Panc1 (cell line): ENCODE measurements around the gene GNRH2. TPM values are rescaled to one million over a fixed set of nuclear protein-coding genes. Genes with fewer than 3 reads are reported as not detected.

Experiments
- ATAC-seq: fragments of 200-7000 bp; cut with Tn5 transposase; 2 replicates; pipeline ENCODE4 v1.9.1; 2020; ENCODE audit warnings: mild to moderate bottlenecking, moderate library complexity
- BruUV-seq: library from RNA; stranded (reverse); fragments of 400-500 nt; replicated peaks from 2 replicates; lab custom pipeline; 2021; lab: Mats Ljungman, UMichigan
- CTCF ChIA-PET: fragments of 300-600 bp; sonication (Branson Sonifier 250); formaldehyde crosslinking; loops from one replicate; lab custom pipeline; 2022; ENCODE audit warnings: antibody characterized with exemption; lab: Charles Lee
- POLR2A ChIA-PET: fragments of 300-600 bp; sonication (Branson Sonifier 250); formaldehyde crosslinking; loops from one replicate; lab custom pipeline; 2022; ENCODE audit warnings: antibody characterized with exemption; lab: Charles Lee
- DNase-seq: peaks from one replicate; pipeline ENCODE4 v3.0.0-alpha.2; 2010; ENCODE audit warnings: low read depth, low spot score
- H3K27ac ChIP-seq: 2 replicates; pipeline ENCODE4 v1.5.1; 2011; ENCODE audit warnings: mild to moderate bottlenecking, low read length, inconsistent platforms
- H3K27me3 ChIP-seq: fragments of 200-500 bp; sonication (Bioruptor generic); 2 replicates; pipeline ENCODE4 v1.6.0; 2014; ENCODE audit warnings: low read length, inconsistent platforms; ENCODE audit not compliant: control insufficient read depth, insufficient read depth
- H3K36me3 ChIP-seq: fragments of 200-500 bp; sonication (Bioruptor generic); 2 replicates; pipeline ENCODE4 v1.5.1; 2014; ENCODE audit warnings: inconsistent platforms, mild to moderate bottlenecking, low read length, moderate library complexity; ENCODE audit not compliant: control insufficient read depth, insufficient read depth
- H3K4me1 ChIP-seq: 2 replicates; pipeline ENCODE4 v1.5.1; 2011; ENCODE audit warnings: inconsistent platforms, mild to moderate bottlenecking, low read length, moderate library complexity; ENCODE audit not compliant: control insufficient read depth, insufficient read depth
- H3K4me3 ChIP-seq, 2 experiments: 2 replicates each; pipeline ENCODE4 v1.5.1; 2011 to 2012; ENCODE audit warnings: low read depth in 2 of 2, low read length in 2 of 2, mild to moderate bottlenecking in 2 of 2, inconsistent platforms in 1 of 2, moderate library complexity in 1 of 2
- H3K9me3 ChIP-seq: fragments of 200-500 bp; sonication (Bioruptor generic); 2 replicates; pipeline ENCODE4 v1.5.1; 2014; ENCODE audit warnings: low read depth, mild to moderate bottlenecking, inconsistent platforms, low read length, moderate library complexity; ENCODE audit not compliant: control insufficient read depth, insufficient read depth
- POLR2AphosphoS5 ChIP-seq: IDR thresholded peaks from 2 replicates; pipeline ENCODE4 v1.6.1; 2012; ENCODE audit warnings: mild to moderate bottlenecking, low read depth, low read length, moderate library complexity
- SIN3A ChIP-seq: IDR thresholded peaks from 2 replicates; pipeline ENCODE4 v1.6.1; 2012; ENCODE audit warnings: low read depth, mild to moderate bottlenecking, low read length, moderate library complexity, borderline replicate concordance; ENCODE audit not compliant: insufficient read depth
- TCF7L2 ChIP-seq: IDR thresholded peaks from 2 replicates; pipeline ENCODE4 v1.6.1; 2011; ENCODE audit warnings: mild to moderate bottlenecking, low read depth, low read length, inconsistent platforms
- in situ Hi-C: cut with HindIII; loops from 2 replicates; pipeline ENCODE4 v1.10.0; 2016; ENCODE audit warnings: low sequenced_read_pairs, low pct_unique_long_range_greater_than_20kb
- intact Hi-C: fragments of 100-400 bp; cut with micrococcal nuclease; formaldehyde crosslinking; loops from one replicate; pipeline ENCODE4 v1.10.0; 2022; ENCODE audit not compliant: unreplicated experiment
- total RNA-seq: library from RNA; stranded (reverse); gene quantifications from one replicate; pipeline ENCODE4 v1.2.1, GENCODE V29; 2021; ENCODE audit not compliant: unreplicated experiment
- TF ChIP-seq, protein P1 (sequence below), 2 experiments: IDR thresholded peaks; 2 replicates each; pipeline ENCODE4 v1.6.1; 2011 to 2012; ENCODE audit warnings: low read depth in 2 of 2, control low read depth in 1 of 2, low read length in 1 of 2, mild to moderate bottlenecking in 1 of 2, moderate library complexity in 1 of 2; ENCODE audit not compliant: insufficient read depth in 1 of 2
- TF ChIP-seq, protein P2 (sequence below): fragments of 450-650 bp; IDR thresholded peaks from 2 replicates; pipeline ENCODE4 v1.5.1; 2017; ENCODE audit warnings: mild to moderate bottlenecking

The GNRH2 gene
- total RNA-seq, 1 experiment from 2014 or later, result 0.49 TPM

DNA sequence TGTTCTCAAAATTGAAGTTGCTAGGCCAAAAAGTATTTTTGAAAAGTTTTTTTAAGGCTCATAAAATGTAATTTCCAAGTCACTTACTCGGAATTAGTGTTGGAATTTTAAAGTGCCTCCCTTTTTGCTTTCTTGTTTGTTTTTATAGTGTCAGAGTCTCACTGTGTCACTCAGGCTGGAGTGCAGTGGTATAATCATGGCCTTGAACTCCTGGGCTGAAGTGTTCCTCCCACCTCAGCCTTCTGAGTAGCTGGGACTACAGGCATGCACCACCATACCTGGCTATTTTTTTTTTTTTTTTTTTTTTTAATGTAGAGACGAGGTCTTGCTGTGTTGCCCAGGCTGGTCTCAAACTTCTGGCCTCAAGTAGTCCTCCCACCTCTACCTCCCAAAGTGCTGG, 40.0 kb upstream of the GNRH2 start:
- no peaks in the 10 kb centered on the region for H3K27me3 ChIP-seq
- H3K4me3 ChIP-seq, result no peak overlapping the region
- in situ Hi-C loops (no loop called here), intact Hi-C loops (no loop called here)
- BruUV-seq, result no TSS peak
- TF ChIP-seq, protein P1, sequence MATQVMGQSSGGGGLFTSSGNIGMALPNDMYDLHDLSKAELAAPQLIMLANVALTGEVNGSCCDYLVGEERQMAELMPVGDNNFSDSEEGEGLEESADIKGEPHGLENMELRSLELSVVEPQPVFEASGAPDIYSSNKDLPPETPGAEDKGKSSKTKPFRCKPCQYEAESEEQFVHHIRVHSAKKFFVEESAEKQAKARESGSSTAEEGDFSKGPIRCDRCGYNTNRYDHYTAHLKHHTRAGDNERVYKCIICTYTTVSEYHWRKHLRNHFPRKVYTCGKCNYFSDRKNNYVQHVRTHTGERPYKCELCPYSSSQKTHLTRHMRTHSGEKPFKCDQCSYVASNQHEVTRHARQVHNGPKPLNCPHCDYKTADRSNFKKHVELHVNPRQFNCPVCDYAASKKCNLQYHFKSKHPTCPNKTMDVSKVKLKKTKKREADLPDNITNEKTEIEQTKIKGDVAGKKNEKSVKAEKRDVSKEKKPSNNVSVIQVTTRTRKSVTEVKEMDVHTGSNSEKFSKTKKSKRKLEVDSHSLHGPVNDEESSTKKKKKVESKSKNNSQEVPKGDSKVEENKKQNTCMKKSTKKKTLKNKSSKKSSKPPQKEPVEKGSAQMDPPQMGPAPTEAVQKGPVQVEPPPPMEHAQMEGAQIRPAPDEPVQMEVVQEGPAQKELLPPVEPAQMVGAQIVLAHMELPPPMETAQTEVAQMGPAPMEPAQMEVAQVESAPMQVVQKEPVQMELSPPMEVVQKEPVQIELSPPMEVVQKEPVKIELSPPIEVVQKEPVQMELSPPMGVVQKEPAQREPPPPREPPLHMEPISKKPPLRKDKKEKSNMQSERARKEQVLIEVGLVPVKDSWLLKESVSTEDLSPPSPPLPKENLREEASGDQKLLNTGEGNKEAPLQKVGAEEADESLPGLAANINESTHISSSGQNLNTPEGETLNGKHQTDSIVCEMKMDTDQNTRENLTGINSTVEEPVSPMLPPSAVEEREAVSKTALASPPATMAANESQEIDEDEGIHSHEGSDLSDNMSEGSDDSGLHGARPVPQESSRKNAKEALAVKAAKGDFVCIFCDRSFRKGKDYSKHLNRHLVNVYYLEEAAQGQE (IDR thresholded peaks at IDR 0.05; ENCODE audit: insufficient read depth in 1 of 2, low read depth in 2 of 2, low read length in 1 of 2), result no peak
- TF ChIP-seq SIN3A, result no peak
- no peak for TF ChIP-seq POLR2AphosphoS5
- TF ChIP-seq, protein P2, sequence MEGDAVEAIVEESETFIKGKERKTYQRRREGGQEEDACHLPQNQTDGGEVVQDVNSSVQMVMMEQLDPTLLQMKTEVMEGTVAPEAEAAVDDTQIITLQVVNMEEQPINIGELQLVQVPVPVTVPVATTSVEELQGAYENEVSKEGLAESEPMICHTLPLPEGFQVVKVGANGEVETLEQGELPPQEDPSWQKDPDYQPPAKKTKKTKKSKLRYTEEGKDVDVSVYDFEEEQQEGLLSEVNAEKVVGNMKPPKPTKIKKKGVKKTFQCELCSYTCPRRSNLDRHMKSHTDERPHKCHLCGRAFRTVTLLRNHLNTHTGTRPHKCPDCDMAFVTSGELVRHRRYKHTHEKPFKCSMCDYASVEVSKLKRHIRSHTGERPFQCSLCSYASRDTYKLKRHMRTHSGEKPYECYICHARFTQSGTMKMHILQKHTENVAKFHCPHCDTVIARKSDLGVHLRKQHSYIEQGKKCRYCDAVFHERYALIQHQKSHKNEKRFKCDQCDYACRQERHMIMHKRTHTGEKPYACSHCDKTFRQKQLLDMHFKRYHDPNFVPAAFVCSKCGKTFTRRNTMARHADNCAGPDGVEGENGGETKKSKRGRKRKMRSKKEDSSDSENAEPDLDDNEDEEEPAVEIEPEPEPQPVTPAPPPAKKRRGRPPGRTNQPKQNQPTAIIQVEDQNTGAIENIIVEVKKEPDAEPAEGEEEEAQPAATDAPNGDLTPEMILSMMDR, result no peak
- no peak for TF ChIP-seq TCF7L2
- CTCF ChIA-PET, result no interaction called here
- H3K9me3 ChIP-seq, result no peaks in the 10 kb centered on the region
- H3K36me3 ChIP-seq, result peaks cover 10% of the 10 kb centered on the region; the same call in 1 of the 2 replicates
- no peak overlapping the region for H3K27ac ChIP-seq
- POLR2A ChIA-PET, result interaction anchor here (0.7 kb wide), 1 partner anchor 419 kb away, joined by 3 read pairs; no protein-coding TSS in a partner anchor
- ATAC-seq (no peak), DNase-seq (no peak)
- H3K4me1 ChIP-seq, result no peaks in the 10 kb centered on the region

DNA sequence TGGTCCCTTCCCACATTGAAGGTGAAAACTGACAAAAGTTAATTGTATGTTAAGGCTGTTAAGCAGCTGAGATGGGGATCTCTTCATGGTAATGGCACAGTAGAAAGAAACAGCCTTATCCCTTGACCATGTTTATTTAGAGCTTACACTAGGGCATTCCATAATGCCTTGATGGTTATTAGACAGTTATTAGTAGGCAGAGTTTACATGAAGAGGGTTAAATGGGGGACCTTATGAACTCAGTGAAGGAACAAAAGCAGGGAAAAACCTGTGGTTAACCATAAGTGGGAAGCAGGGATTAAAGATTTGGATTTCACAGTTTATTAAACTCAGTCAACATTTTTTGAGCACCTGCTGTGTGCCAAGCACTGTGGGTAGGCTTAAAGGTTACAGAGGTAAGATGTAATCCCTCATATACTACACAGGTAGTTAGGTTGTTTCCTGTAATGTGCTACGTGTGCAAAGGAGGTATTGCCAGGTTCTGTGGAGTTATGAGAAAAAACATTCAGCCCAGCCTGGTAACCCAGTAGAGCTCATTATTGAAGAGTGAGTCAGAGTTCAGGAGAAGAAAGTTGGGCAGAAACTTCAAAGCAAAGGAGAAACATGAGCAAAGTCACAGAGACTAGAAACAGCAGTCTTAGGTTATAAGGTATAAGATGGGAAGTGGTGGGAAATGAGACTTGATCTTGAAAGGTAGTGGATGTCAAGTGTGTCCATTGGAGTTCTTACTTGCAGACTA, 32.3 kb upstream of the GNRH2 start:
- peaks cover 6% of the 10 kb centered on the region; the same call in 1 of the 2 replicates for H3K36me3 ChIP-seq
- intact Hi-C loops, result no loop called here
- H3K27ac ChIP-seq, result no peak overlapping the region
- H3K9me3 ChIP-seq, result no peaks in the 10 kb centered on the region
- no peaks in the 10 kb centered on the region for H3K27me3 ChIP-seq
- no peaks in the 10 kb centered on the region for H3K4me1 ChIP-seq
- ChIA-PET CTCF (no interaction called here), POLR2A (no interaction called here)
- DNase-seq (no peak), ATAC-seq (no peak)
- no TSS peak for BruUV-seq
- in situ Hi-C loops, result no loop called here
- H3K4me3 ChIP-seq, result no peak overlapping the region
- TF ChIP-seq POLR2AphosphoS5, result no peak
- no peak for TF ChIP-seq TCF7L2
- no peak for TF ChIP-seq SIN3A
- TF ChIP-seq, protein P1 (IDR thresholded peaks at IDR 0.05; ENCODE audit: insufficient read depth in 1 of 2, low read depth in 2 of 2, low read length in 1 of 2), result no peak
- TF ChIP-seq, protein P2, result no peak
